ENCODE measurements around the gene HOXB5. TPM values are rescaled to one million over a fixed set of nuclear protein-coding genes. Genes with fewer than 3 reads are reported as not detected.

Gene HOXB5
- total and polyA plus RNA-seq, 2 of the 4 experiments (the other 2 are of a cell fraction): 0.54 to 18.0 TPM

- Histone ChIP-seq H2AK5ac (ENCODE audit: low read depth, low read length) (peak overlapping the region; percentile 86), H3K79me1 (ENCODE audit: low read depth in 1 of 2, low read length in 2 of 2) (peaks cover 0 to 12% of the 10 kb centered on the region in 2 experiments; a peak in 2 of 4 replicates), H3K23ac (ENCODE audit: low read depth, low read length) (peak overlapping the region; percentile 99), H4K20me1 (ENCODE audit: insufficient read depth, low read length) (peaks cover 21% of the 10 kb centered on the region), H3K9me3 (ENCODE audit: control insufficient read depth, insufficient read depth, low read length) (no peaks in the 10 kb centered on the region), H2AK9ac (replicated peaks; ENCODE audit: low read depth, low read length, poor library complexity) (peak overlapping the region; percentile 77), H3K27me3 (ENCODE audit: control insufficient read depth, insufficient read depth, low read length) (no peaks in the 10 kb centered on the region), H3K36me3 (ENCODE audit: control insufficient read depth, insufficient read depth, low read length) (peaks cover 28% of the 10 kb centered on the region; the same call in 1 of the 2 replicates), H2BK15ac (ENCODE audit: low read depth, low read length) (peak overlapping the region; percentile 78; the same call in 2 of the 3 replicates), H4K91ac (ENCODE audit: insufficient read depth, low read depth, low read length) (peak overlapping the region; percentile 68), H3K4me2 (ENCODE audit: low read depth, low read length) (peak overlapping the region; percentile 92), H4K8ac (ENCODE audit: low read depth in 2 of 2, low read length in 2 of 2) (peak overlapping the region; percentile 62 to 74), H2BK20ac (ENCODE audit: low read depth, low read length) (peak overlapping the region; percentile 73; the same call in 1 of the 2 replicates), H3K4me3 (ENCODE audit: insufficient read depth, low read depth, low read length) (peak overlapping the region; percentile 20), H3K18ac (ENCODE audit: low read depth, low read length) (peak overlapping the region; percentile 89), H3K4ac (ENCODE audit: low read depth, low read length) (peak overlapping the region; percentile 98), H4K5ac (ENCODE audit: low read depth, low read length) (peak overlapping the region; percentile 95), H3K27ac (ENCODE audit: insufficient read depth, low read length) (peak overlapping the region; percentile 93), H3K56ac (ENCODE audit: extremely low read depth, insufficient read depth, low read length) (peak overlapping the region; percentile 91), H2BK120ac (ENCODE audit: low read depth, low read length) (peak overlapping the region; percentile 87), H2BK5ac (ENCODE audit: low read depth, low read length, poor library complexity, severe bottlenecking) (peak overlapping the region; percentile 95), H3K4me1 (ENCODE audit: control insufficient read depth, insufficient read depth, low read length) (peaks cover 66% of the 10 kb centered on the region), H3K9me1 (ENCODE audit: insufficient read depth, low read length) (peaks cover 4% of the 10 kb centered on the region), H2AFZ (replicated peaks; ENCODE audit: low read length, poor library complexity) (no peak overlapping the region), H3K9ac (ENCODE audit: low read depth, low read length) (peak overlapping the region; percentile 95), H3K14ac (replicated peaks; ENCODE audit: low read depth, low read length) (peak overlapping the region; percentile 98)
- BruUV-seq (replicated peaks): no TSS peak
- intact Hi-C loops (cut with micrococcal nuclease): no loop called here
- ATAC-seq (ENCODE audit: low read depth) (no peak), DNase-seq (no peak)
- POLR2A ChIA-PET (ENCODE audit: unreplicated experiment): interaction anchor here (0.8 kb wide), 1 partner anchor 10 kb away, joined by 3 read pairs; no protein-coding TSS in a partner anchor
- dilution Hi-C loops (cut with HindIII; ENCODE audit: low sequenced_read_pairs, unreplicated experiment): no loop called here
- in situ Hi-C loops (cut with MboI; ENCODE audit: low sequenced_read_pairs): no loop called here
- CTCF ChIA-PET: interaction anchor here (0.6 kb wide), 2 partner anchors 16 to 38 kb away, joined by 3 to 5 read pairs; no protein-coding TSS in a partner anchor
- 0% methylated on average over 1 of the region's 13 CpGs; no CpG with 5 or more reads in 1 of the 2 experiments for WGBS, 2 experiments (ENCODE audit: extremely low coverage in 2 of 2, insufficient read length in 1 of 2)
- TF ChIP-seq MAFK (IDR thresholded peaks at IDR 0.05; ENCODE audit: low read depth, low read length) (no peak), POLR2A (IDR thresholded peaks at IDR 0.05; ENCODE audit: low read depth, low read length) (no peak), RFX5 (IDR thresholded peaks at IDR 0.05; ENCODE audit: low read depth, low read length) (no peak), CHD1 (IDR thresholded peaks at IDR 0.05; ENCODE audit: low read depth, low read length) (no peak), BHLHE40 (IDR thresholded peaks at IDR 0.05; ENCODE audit: low read depth, low read length) (no peak), CEBPB (IDR thresholded peaks at IDR 0.05; ENCODE audit: low read depth, low read length) (no peak), RCOR1 (IDR thresholded peaks at IDR 0.05; ENCODE audit: insufficient replicate concordance, low read length) (no peak), RAD21 (IDR thresholded peaks at IDR 0.05; ENCODE audit: low read length) (no peak), MXI1 (IDR thresholded peaks at IDR 0.05; ENCODE audit: borderline replicate concordance, low read depth, low read length) (no peak), SMC3 (IDR thresholded peaks at IDR 0.05; ENCODE audit: low read depth, low read length) (no peak), MAZ (IDR thresholded peaks at IDR 0.05; ENCODE audit: borderline replicate concordance, low read depth, low read length) (no peak)
- TF ChIP-seq, protein P1, sequence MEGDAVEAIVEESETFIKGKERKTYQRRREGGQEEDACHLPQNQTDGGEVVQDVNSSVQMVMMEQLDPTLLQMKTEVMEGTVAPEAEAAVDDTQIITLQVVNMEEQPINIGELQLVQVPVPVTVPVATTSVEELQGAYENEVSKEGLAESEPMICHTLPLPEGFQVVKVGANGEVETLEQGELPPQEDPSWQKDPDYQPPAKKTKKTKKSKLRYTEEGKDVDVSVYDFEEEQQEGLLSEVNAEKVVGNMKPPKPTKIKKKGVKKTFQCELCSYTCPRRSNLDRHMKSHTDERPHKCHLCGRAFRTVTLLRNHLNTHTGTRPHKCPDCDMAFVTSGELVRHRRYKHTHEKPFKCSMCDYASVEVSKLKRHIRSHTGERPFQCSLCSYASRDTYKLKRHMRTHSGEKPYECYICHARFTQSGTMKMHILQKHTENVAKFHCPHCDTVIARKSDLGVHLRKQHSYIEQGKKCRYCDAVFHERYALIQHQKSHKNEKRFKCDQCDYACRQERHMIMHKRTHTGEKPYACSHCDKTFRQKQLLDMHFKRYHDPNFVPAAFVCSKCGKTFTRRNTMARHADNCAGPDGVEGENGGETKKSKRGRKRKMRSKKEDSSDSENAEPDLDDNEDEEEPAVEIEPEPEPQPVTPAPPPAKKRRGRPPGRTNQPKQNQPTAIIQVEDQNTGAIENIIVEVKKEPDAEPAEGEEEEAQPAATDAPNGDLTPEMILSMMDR (conservative IDR thresholded peaks at IDR 0.05; ENCODE audit: low read depth, low read length): no peak
- TF ChIP-seq, protein P2, sequence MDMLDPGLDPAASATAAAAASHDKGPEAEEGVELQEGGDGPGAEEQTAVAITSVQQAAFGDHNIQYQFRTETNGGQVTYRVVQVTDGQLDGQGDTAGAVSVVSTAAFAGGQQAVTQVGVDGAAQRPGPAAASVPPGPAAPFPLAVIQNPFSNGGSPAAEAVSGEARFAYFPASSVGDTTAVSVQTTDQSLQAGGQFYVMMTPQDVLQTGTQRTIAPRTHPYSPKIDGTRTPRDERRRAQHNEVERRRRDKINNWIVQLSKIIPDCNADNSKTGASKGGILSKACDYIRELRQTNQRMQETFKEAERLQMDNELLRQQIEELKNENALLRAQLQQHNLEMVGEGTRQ (IDR thresholded peaks at IDR 0.05; ENCODE audit: low read depth, low read length): no peak
- TF ChIP-seq, protein P3, sequence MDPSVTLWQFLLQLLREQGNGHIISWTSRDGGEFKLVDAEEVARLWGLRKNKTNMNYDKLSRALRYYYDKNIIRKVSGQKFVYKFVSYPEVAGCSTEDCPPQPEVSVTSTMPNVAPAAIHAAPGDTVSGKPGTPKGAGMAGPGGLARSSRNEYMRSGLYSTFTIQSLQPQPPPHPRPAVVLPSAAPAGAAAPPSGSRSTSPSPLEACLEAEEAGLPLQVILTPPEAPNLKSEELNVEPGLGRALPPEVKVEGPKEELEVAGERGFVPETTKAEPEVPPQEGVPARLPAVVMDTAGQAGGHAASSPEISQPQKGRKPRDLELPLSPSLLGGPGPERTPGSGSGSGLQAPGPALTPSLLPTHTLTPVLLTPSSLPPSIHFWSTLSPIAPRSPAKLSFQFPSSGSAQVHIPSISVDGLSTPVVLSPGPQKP (IDR thresholded peaks at IDR 0.05; ENCODE audit: borderline replicate concordance, low read depth, low read length): no peak
Observed at GRCh38 chr17:48558057-48558830, 35.3 kb downstream of the HOXB5 start.
